SU-DHL-6 (cell line): ENCODE data around the gene ARL13B.

Experiments used
- H2AFZ ChIP-seq: fragments of 200-600 bp; sonication (generic); 2 replicates; pipeline ENCODE4 v1.6.1; 2014; ENCODE audit warnings: low read depth, mild to moderate bottlenecking, moderate library complexity, mixed read lengths, antibody characterized with exemption, low read length; ENCODE audit not compliant: severe bottlenecking
- H3F3A ChIP-seq: fragments of 200-600 bp; shearing (Covaris generic); 2 replicates; pipeline ENCODE4 v1.6.0; 2016; ENCODE audit warnings: antibody characterized with exemption, mild to moderate bottlenecking; ENCODE audit not compliant: insufficient read depth
- H3K27ac ChIP-seq: fragments of 200-600 bp; sonication (generic); 2 replicates; pipeline ENCODE4 v1.5.1; 2016; ENCODE audit warnings: low read depth, mild to moderate bottlenecking, low read length, moderate library complexity, mixed read lengths
- H3K27me3 ChIP-seq: fragments of 200-600 bp; sonication (generic), shearing (Covaris generic); 2 replicates; pipeline ENCODE4 v1.6.0; 2014; ENCODE audit warnings: mild to moderate bottlenecking, low read length
- H3K36me3 ChIP-seq: fragments of 200-600 bp; sonication (generic); 2 replicates; pipeline ENCODE4 v1.6.1; 2014; ENCODE audit warnings: mild to moderate bottlenecking, low read length, mixed read lengths
- H3K4me2 ChIP-seq: fragments of 300-600, 200-600 bp; shearing (Covaris generic), sonication (generic); 2 replicates; pipeline ENCODE4 v1.6.0; 2014; ENCODE audit warnings: low read length, low read depth, mild to moderate bottlenecking; ENCODE audit not compliant: poor library complexity, severe bottlenecking
- H3K4me3 ChIP-seq: fragments of 200-600 bp; sonication (generic); 2 replicates; pipeline ENCODE4 v1.5.1; 2014; ENCODE audit warnings: antibody characterized with exemption, low read length, mild to moderate bottlenecking, mixed read lengths; ENCODE audit not compliant: insufficient read depth, poor library complexity, severe bottlenecking
- H3K79me2 ChIP-seq: fragments of 200-600 bp; sonication (generic); 2 replicates; pipeline ENCODE4 v1.6.1; 2014; ENCODE audit warnings: mild to moderate bottlenecking, low read length, moderate library complexity; ENCODE audit not compliant: insufficient read depth
- H3K9ac ChIP-seq: fragments of 200-600 bp; sonication (generic); 2 replicates; pipeline ENCODE4 v1.7.0; 2014; ENCODE audit warnings: mild to moderate bottlenecking, low read length
- H3K9me2 ChIP-seq: fragments of 200-600 bp; sonication (generic); replicated peaks from 2 replicates; pipeline ENCODE4 v1.6.1; 2014; ENCODE audit warnings: low read length; ENCODE audit not compliant: insufficient read depth
- H3K9me3 ChIP-seq: fragments of 200-600 bp; sonication (generic); 2 replicates; pipeline ENCODE4 v1.6.1; 2014; ENCODE audit warnings: low read length, mixed read lengths; ENCODE audit not compliant: insufficient read depth
- H4K20me1 ChIP-seq: fragments of 200-600 bp; sonication (generic); 2 replicates; pipeline ENCODE4 v1.6.1; 2014; ENCODE audit warnings: low read depth, mild to moderate bottlenecking, antibody characterized with exemption, low read length, moderate library complexity, mixed read lengths
- EZH2phosphoT487 ChIP-seq: fragments of 200-600 bp; sonication (generic), shearing (Covaris generic); conservative IDR thresholded peaks from 2 replicates; pipeline ENCODE4 v1.6.1; 2018; ENCODE audit warnings: mild to moderate bottlenecking, antibody characterized with exemption, low read length, moderate library complexity, mixed read lengths
- TF ChIP-seq, protein P1 (sequence below): fragments of 200-600 bp; sonication (generic); IDR thresholded peaks from one replicate; pipeline ENCODE4 v1.5.1; 2017; ENCODE audit warnings: antibody characterized with exemption, mild to moderate bottlenecking, low read length, moderate library complexity; ENCODE audit not compliant: insufficient read depth, poor library complexity, severe bottlenecking

Gene ARL13B

DNA sequence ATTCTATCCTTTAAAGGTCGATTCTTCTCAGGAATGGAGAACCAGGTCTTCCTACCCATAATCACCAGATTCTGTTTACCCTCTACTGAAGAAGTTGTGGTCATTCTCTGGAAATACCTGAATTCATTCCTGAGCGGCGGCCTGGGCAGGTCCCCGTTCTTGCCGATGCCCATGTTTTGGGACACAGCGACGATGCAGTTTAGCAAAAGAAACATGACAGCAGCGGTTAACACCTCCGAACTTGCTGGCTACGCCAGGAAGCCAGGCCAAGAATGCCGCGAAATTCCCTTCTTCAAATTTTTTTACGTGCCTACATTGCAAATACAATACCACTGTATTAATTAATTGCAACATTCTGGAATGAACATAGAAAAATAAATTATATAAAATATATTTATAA is 81.3 kb downstream of the ARL13B start:
- Histone ChIP-seq H3K4me2 (no peak overlapping the region), H3K9me3 (no peaks in the 10 kb centered on the region), H4K20me1 (no peaks in the 10 kb centered on the region)

DNA sequence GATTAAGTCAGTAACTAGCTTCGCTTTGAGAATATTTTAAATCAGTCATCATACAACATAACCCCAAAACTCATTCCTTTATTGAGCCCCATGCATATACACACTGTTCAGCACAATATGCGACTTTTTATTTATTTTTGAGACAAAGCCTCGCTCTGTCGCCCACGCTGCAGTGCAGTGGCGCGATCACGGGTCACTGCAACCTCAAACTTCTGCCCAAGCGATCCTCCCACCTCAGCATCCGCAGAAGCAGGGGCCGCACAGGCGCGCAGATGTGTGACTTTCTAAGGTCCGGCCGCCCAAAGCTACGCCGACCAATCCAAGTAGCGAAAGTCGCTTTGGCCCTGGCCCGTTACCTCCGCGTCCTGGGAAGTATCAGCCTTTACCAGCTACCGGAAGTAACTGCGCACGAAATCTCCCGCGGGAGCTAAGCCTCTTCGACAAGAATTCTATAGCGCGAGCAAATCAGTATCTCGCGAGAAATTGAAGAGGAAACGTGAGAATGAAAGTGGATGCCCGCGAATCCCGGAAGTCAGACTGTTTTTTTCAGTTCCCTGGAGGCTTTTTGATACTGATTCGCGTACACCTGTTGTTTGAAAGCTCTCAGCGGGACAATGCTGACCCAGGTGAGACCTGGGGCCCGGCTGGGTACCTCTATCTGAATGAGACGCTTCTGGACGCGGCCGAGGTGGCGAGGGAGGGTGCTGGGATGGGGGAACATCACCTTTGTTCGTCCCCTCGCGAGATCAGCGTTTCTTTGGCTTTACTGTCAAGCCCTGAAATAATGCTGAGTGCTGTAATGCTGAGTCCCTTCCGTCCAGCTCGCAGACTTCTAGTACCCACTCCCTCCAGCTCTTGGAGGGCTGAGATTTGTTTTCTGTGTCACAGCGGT is 82.8 kb downstream of the ARL13B start, which contains the start of the genes DHFR2 and NSUN3:
Gene DHFR2, minus strand, starts transcription at position 404 of the 892 bp plus-strand sequence. CDS start 1,405 bp downstream, outside the sequence.
Gene NSUN3, plus strand, starts transcription at position 549 of the 892 bp plus-strand sequence. Its CDS starts 66 bp downstream, at position 615.
- Histone ChIP-seq H3K9me3 (no peaks in the 10 kb centered on the region), H3K4me3 (peak within 1 kb of the TSS; percentile 68), H3K27me3 (no peaks in the 10 kb centered on the region), H3K36me3 (peaks cover 18% of the 10 kb centered on the region), H3K9me2 (no peaks in the 10 kb centered on the region), H3K4me2 (peak within 1 kb of the TSS; percentile 98), H3F3A (peaks cover 10% of the 10 kb centered on the region; the same call in 1 of the 2 replicates), H4K20me1 (no peaks in the 10 kb centered on the region), H3K9ac (peak within 1 kb of the TSS; percentile 76), H3K27ac (peak within 1 kb of the TSS; percentile 93), H3K79me2 (peaks cover 42% of the 10 kb centered on the region), H2AFZ (peak within 1 kb of the TSS; percentile 32)
- TF ChIP-seq EZH2phosphoT487 = no peak
- TF ChIP-seq, protein P1, sequence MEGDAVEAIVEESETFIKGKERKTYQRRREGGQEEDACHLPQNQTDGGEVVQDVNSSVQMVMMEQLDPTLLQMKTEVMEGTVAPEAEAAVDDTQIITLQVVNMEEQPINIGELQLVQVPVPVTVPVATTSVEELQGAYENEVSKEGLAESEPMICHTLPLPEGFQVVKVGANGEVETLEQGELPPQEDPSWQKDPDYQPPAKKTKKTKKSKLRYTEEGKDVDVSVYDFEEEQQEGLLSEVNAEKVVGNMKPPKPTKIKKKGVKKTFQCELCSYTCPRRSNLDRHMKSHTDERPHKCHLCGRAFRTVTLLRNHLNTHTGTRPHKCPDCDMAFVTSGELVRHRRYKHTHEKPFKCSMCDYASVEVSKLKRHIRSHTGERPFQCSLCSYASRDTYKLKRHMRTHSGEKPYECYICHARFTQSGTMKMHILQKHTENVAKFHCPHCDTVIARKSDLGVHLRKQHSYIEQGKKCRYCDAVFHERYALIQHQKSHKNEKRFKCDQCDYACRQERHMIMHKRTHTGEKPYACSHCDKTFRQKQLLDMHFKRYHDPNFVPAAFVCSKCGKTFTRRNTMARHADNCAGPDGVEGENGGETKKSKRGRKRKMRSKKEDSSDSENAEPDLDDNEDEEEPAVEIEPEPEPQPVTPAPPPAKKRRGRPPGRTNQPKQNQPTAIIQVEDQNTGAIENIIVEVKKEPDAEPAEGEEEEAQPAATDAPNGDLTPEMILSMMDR = no peak

More for the DNA sequence above, 81.3 kb downstream of the ARL13B start:
- Histone ChIP-seq H3F3A (peaks cover 10% of the 10 kb centered on the region; the same call in 1 of the 2 replicates), H3K4me3 (no peak overlapping the region), H3K9ac (no peak overlapping the region), H3K79me2 (peaks cover 31% of the 10 kb centered on the region), H3K9me2 (no peaks in the 10 kb centered on the region), H3K27ac (no peak overlapping the region), H2AFZ (no peak overlapping the region), H3K27me3 (no peaks in the 10 kb centered on the region), H3K36me3 (peaks cover 8% of the 10 kb centered on the region; the same call in 1 of the 2 replicates)
- TF ChIP-seq, protein P1 = no peak
- no peak for TF ChIP-seq EZH2phosphoT487

DNA sequence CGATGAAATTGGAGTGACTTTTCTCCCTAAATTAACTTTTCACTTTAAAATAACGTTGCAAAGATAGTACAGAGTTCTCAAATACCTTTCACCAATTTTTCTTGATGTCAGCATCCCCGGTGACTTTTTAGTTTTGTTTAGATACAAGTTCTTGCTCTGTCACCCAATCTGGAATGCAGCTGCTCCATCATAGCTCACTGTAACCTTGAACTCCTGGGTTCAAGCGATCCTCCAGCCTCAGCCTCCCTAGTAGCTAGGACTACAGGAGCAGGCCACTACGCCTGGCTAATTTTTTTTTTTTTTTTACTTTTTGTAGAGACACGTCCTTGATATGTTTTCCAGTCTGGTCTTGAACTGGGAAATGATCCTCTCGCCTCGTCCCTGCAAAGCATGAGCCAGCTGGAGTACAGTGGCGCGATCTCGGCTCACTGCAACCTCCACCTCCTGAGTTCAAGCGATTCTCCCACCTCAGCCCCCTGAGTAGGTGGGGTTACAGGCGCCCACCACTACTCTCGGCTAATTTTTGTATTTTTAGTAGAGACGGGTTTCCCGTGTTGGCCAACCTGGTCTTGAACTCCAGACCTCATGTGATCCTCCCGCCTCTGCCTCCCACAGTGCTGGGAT is 83.7 kb downstream of the ARL13B start:
- Histone ChIP-seq H3K4me3 (peak overlapping the region; percentile 68), H3K9me2 (no peaks in the 10 kb centered on the region), H3K4me2 (peak overlapping the region; percentile 98), H3K79me2 (peaks cover 45% of the 10 kb centered on the region), H3K9me3 (no peaks in the 10 kb centered on the region), H3K27me3 (no peaks in the 10 kb centered on the region), H3K9ac (peak overlapping the region; percentile 76), H4K20me1 (no peaks in the 10 kb centered on the region), H3F3A (peaks cover 10% of the 10 kb centered on the region; the same call in 1 of the 2 replicates), H3K27ac (peak overlapping the region; percentile 93), H2AFZ (peak overlapping the region; percentile 32), H3K36me3 (peaks cover 18% of the 10 kb centered on the region)
- TF ChIP-seq, protein P1 = no peak
- no peak for TF ChIP-seq EZH2phosphoT487
